ENCODE measurements around the gene ADGRD1. TPM values are rescaled to one million over a fixed set of nuclear protein-coding genes. Genes with fewer than 3 reads are reported as not detected.

The ADGRD1 gene
- total RNA-seq, 2 donors from 2014 or later, result 21.3 to 37.0 TPM

DNA sequence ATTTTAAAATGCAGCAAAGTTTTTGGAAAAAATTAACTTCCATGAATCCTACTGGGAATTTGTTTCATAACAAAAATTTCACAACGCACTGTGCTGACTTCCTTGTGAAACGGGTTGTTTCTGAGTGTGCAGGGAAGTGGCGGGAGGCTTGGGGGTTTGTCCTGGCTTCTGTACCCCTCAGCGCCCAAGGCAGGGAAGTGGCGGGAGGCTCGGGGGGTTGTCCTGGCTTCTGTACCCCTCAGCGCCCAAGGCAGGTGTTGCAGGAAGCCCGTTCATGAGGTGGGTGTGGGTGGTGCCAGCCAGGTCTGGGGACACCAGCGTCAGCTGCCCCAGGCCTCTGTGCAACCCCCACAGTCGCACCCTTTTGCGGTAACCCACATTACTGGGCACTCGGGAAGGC lies 25.1 kb downstream of the ADGRD1 start:
- Histone ChIP-seq H3K36me3 (no peaks in the 10 kb centered on the region), H3K27ac (no peak overlapping the region), H3K27me3 (replicated peaks; ENCODE audit: insufficient read depth) (no peaks in the 10 kb centered on the region), H3K4me1 (ENCODE audit: control insufficient read depth in 1 of 2, low read depth in 2 of 2) (no peaks in the 10 kb centered on the region), H3K9me3 (no peaks in the 10 kb centered on the region), H3K4me3 (no peak overlapping the region)
- ATAC-seq (ENCODE audit: insufficient number of reproducible peaks, low FRiP score, low read depth) (no peak), DNase-seq (ENCODE audit: low spot score) (no peak)
- TF ChIP-seq, protein P1, sequence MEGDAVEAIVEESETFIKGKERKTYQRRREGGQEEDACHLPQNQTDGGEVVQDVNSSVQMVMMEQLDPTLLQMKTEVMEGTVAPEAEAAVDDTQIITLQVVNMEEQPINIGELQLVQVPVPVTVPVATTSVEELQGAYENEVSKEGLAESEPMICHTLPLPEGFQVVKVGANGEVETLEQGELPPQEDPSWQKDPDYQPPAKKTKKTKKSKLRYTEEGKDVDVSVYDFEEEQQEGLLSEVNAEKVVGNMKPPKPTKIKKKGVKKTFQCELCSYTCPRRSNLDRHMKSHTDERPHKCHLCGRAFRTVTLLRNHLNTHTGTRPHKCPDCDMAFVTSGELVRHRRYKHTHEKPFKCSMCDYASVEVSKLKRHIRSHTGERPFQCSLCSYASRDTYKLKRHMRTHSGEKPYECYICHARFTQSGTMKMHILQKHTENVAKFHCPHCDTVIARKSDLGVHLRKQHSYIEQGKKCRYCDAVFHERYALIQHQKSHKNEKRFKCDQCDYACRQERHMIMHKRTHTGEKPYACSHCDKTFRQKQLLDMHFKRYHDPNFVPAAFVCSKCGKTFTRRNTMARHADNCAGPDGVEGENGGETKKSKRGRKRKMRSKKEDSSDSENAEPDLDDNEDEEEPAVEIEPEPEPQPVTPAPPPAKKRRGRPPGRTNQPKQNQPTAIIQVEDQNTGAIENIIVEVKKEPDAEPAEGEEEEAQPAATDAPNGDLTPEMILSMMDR (IDR thresholded peaks at IDR 0.05), result no peak

DNA sequence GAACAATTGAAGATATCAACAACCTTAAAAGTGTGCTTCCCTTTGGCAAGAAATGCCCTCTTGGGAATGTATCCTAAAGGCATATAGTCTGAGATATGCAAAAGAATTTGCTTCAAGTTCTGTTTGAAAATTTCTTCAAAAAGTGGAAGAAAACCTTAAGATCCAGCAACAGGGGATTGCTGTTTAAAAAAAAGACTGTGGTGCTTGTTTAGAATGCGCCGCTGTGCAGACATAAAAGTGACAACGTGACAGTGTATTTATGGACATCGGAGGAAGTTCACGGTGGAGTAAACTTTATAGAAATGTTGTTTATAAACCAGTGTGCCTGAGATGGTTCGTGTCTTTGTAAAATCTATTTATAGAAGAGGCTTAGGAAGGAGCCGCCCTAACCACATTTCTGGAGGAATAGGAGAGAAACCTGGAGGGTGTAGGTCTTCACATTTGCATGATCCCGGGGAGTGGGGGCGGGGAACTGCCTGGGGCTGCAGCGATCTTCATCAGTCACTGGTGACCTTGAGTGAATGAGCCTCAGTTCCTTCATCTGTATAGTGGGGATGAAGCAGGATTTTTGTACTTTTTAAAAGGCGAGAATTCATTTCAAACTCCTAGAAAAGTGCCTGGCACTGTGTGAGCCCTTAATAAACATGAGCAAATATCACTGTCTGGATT lies 27.5 kb downstream of the ADGRD1 start:
- Histone ChIP-seq H3K4me3 (no peak overlapping the region), H3K36me3 (no peaks in the 10 kb centered on the region), H3K27me3 (replicated peaks; ENCODE audit: insufficient read depth) (no peaks in the 10 kb centered on the region), H3K9me3 (no peaks in the 10 kb centered on the region), H3K27ac (no peak overlapping the region), H3K4me1 (ENCODE audit: control insufficient read depth in 1 of 2, low read depth in 2 of 2) (no peaks in the 10 kb centered on the region)
- ATAC-seq (ENCODE audit: insufficient number of reproducible peaks, low FRiP score, low read depth) (no peak), DNase-seq (ENCODE audit: low spot score) (no peak)
- TF ChIP-seq, protein P1 (IDR thresholded peaks at IDR 0.05), result no peak

DNA sequence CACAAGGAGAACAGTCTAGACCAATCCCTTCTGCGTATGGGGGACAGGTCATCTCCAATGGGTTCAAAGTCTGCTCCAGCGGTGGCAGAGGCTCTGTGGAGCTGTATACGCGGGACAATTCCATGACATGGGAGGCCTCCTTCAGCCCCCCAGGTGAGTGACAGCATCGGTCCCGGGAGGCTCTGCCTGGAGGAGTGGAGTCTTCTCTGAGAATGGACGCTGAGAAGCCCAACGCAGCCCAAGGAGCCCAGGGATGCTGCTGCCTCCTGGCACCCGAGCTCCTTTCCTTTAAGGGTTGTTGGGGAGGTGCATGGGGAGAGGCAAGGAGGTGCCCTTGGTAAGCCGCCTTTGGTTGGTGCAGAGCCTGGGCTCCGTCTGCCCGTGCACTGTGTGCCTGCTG lies 28.2 kb downstream of the ADGRD1 start:
- Histone ChIP-seq H3K9me3 (no peaks in the 10 kb centered on the region), H3K27ac (no peak overlapping the region), H3K36me3 (no peaks in the 10 kb centered on the region), H3K4me1 (ENCODE audit: control insufficient read depth in 1 of 2, low read depth in 2 of 2) (no peaks in the 10 kb centered on the region), H3K4me3 (no peak overlapping the region), H3K27me3 (replicated peaks; ENCODE audit: insufficient read depth) (no peaks in the 10 kb centered on the region)
- ATAC-seq (ENCODE audit: insufficient number of reproducible peaks, low FRiP score, low read depth) (no peak), DNase-seq (ENCODE audit: low spot score) (no peak)
- TF ChIP-seq, protein P1 (IDR thresholded peaks at IDR 0.05), result no peak

DNA sequence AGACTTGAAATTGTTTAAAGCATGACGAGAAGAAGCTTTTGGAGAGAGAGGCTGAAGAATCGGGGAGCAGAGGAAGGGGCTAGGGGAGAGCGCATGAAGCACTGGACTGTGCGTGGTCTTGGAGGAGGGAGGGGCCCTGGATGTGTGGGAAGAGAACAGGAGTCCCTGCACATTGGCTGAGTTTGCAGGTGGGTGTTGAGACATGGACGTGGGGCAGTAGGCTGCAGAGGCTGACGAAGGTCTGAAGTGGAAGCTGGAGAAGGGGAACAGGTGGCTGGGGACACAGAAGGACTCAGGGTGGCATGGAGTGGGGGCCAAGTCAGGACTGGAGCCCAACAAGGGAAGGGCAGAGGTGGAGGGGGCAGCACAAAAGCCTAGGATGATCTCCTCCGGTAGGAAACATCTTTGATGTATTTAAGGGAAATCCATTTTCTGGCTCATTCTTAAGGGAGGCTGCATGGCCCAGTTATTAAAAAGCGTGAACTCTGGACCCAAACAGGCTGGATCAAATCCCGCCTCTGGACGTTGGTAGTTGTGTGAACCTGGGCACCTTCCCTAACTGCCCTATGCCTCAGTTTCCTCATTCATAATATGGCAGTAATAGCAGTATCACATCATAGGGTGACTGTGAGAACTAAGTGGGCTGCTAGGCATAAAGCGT lies 29.0 kb downstream of the ADGRD1 start:
- no peak overlapping the region for H3K4me3 ChIP-seq
- no peak for DNase-seq (ENCODE audit: low spot score)
- H3K27ac ChIP-seq, result no peak overlapping the region
- no peaks in the 10 kb centered on the region for H3K9me3 ChIP-seq
- H3K36me3 ChIP-seq, result no peaks in the 10 kb centered on the region
- H3K4me1 ChIP-seq (ENCODE audit: control insufficient read depth in 1 of 2, low read depth in 2 of 2), result no peaks in the 10 kb centered on the region
- no peak for ATAC-seq (ENCODE audit: insufficient number of reproducible peaks, low FRiP score, low read depth)
- no peaks in the 10 kb centered on the region for H3K27me3 ChIP-seq (replicated peaks; ENCODE audit: insufficient read depth)
- TF ChIP-seq, protein P1 (IDR thresholded peaks at IDR 0.05), result no peak

DNA sequence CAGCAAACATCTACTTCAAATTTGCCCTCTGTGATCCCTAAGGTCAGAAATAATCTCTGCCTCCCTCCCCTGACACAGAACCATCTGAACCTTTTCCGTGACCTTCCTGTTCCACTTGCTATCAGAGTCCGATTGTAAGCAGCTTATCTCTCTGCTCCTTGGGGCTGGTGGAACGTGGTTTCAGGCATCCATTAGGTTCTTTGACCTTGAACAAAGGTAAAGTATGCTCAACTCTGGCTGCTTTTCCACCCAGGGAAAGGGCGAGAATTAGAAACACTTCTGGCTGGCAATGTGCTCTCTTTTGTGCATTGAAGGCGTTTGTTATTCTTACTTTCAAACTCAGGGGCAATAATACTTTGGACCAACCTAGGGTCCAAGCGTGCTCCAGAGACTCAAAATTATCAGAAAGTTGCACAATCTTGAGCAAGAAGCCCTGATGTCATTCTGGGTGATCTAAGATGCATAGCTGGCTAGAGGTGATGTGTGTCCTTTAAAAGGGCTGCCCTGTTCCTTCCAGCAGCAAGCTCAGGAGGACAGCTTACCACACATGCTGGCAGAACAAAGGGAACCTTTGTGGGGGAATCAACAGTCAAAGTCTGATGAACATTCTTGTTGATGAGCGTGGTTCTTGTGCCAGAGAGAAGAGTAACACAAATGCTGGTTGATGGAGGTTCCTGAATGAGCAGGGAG lies 29.8 kb downstream of the ADGRD1 start:
- no peaks in the 10 kb centered on the region for H3K9me3 ChIP-seq
- ATAC-seq (ENCODE audit: insufficient number of reproducible peaks, low FRiP score, low read depth) (no peak), DNase-seq (ENCODE audit: low spot score) (no peak)
- no peaks in the 10 kb centered on the region for H3K27me3 ChIP-seq (replicated peaks; ENCODE audit: insufficient read depth)
- no peak overlapping the region for H3K27ac ChIP-seq
- TF ChIP-seq, protein P1 (IDR thresholded peaks at IDR 0.05), result no peak
- H3K36me3 ChIP-seq, result no peaks in the 10 kb centered on the region
- no peak overlapping the region for H3K4me3 ChIP-seq
- H3K4me1 ChIP-seq (ENCODE audit: control insufficient read depth in 1 of 2, low read depth in 2 of 2), result no peaks in the 10 kb centered on the region
